ENCODE data around the gene API5. TPM values are rescaled to one million over a fixed set of nuclear protein-coding genes. Genes with fewer than 3 reads are reported as not detected.
A peak's percentile ranks its signal among the peaks of the same experiment; 100 is the strongest.

Gene API5
- total RNA-seq, 2 experiments from 2014 or later = 67.8 to 70.3 TPM

DNA sequence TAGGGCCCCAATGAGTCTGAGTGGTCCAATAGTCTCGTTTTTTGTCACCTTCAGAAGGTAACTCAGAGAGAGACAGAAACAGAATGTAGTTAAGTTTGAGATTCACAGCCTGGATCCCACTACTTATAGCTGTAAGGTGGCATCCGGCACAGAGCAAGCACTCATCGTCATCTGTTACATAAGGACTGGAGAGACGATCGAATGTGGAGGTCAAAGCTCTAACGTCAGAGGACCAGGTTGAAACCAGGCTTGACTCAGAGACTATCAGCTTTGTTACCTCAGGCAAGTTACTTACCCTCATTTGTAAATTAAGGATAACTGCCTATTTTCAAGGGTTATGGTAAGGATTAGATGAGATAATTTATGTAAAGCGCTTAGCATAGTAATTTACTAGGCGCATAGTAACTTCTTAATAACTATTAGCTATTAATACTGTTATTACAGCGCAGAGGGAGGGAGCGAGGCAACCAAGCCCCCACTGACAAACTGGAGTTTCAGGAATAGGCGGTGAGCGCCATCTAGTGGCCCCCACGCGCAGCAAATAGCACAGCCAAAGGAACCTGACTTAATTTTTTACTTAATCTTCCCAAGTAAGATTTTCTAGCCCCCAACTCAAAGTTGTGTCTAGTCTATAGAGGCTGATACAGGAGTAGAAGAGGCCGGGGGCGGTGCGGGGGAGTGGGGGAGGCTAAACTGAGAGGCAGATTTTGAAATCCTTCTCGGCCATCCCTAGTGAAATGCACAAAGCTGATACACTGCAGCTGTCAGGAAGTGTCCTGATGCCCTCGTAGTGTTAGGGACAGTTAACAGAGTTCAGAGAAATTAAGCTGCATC, 29.0 kb upstream of the API5 start:
- Histone ChIP-seq H3K36me3 (ENCODE audit: insufficient read depth, low read length) (no peaks in the 10 kb centered on the region), H3K27ac (ENCODE audit: low read depth in 1 of 2, low read length in 2 of 2) (no peak overlapping the region), H3K4me1 (ENCODE audit: insufficient read depth, low read length) (peaks cover 3% of the 10 kb centered on the region), H3K9me3 (ENCODE audit: control insufficient read depth in 1 of 2, insufficient read depth in 1 of 2, low read length in 2 of 2) (no peaks in the 10 kb centered on the region), H3K27me3 (ENCODE audit: control insufficient read depth in 1 of 2, insufficient read depth in 2 of 2, low read length in 2 of 2) (peaks cover 0 to 5% of the 10 kb centered on the region in 2 experiments), H3K4me3 (ENCODE audit: low read length) (no peak overlapping the region)
- H3K36me3 Mint-ChIP-seq (ENCODE audit: low read depth) = no peaks in the 10 kb centered on the region
- no peak overlapping the region for H3K4me3 Mint-ChIP-seq
- POLR2A ChIA-PET = no interaction called here
- no peak overlapping the region for H3K27ac Mint-ChIP-seq
- H3K27me3 Mint-ChIP-seq = peaks cover 48% of the 10 kb centered on the region
- CTCF ChIA-PET = interaction anchor here (1.0 to 1.8 kb wide), 4 partner anchors 12 to 29 kb away, joined by 3 to 6 read pairs (median 4); partner anchors contain the start of gene API5
- H3K4me1 Mint-ChIP-seq (ENCODE audit: low read depth) = no peaks in the 10 kb centered on the region
- intact Hi-C loops (cut with DNase I, micrococcal nuclease) = loop anchor here (5.0 kb wide), 2 partner anchors 1821 to 1826 kb away; partner anchors contain the start of gene LRRC4C (in 1 of the 2)
- ATAC-seq (ENCODE audit: poor library complexity) = peak; percentile 37
- peak; percentile 78 for TF ChIP-seq CTCF (IDR thresholded peaks at IDR 0.05)
- H3K9me3 Mint-ChIP-seq = no peaks in the 10 kb centered on the region
- DNase-seq = peak in 12 of 14 experiments; percentile 5 to 59 (median 22)

DNA sequence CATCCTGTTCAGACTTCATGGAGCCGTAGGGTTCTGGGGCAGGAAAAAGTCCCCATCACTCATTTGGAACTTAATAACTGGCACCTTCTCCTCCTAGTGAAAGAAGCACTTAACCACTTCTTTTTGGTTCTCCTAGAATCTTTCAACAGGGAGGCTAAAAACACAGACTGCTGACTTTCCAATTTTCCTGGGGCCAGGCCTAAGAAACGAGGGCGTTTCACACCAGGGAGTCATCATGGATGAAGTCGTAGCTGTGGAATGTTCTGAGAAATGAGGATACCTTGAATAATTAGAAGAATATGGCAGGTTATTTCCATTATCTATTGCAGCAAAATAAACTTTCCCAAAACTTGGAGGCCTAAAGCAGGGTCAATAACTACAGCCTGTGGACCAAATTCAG, 26.0 kb upstream of the API5 start:
- Mint-ChIP-seq H3K4me1 (ENCODE audit: low read depth) (no peaks in the 10 kb centered on the region), H3K27me3 (peaks cover 33% of the 10 kb centered on the region), H3K9me3 (no peaks in the 10 kb centered on the region), H3K4me3 (no peak overlapping the region), H3K36me3 (ENCODE audit: low read depth) (no peaks in the 10 kb centered on the region), H3K27ac (no peak overlapping the region)
- ATAC-seq (ENCODE audit: poor library complexity) = no peak
- ChIA-PET CTCF (no interaction called here), POLR2A (no interaction called here)
- Histone ChIP-seq H3K4me1 (ENCODE audit: insufficient read depth, low read length) (peaks cover 3% of the 10 kb centered on the region), H3K27me3 (ENCODE audit: control insufficient read depth in 1 of 2, insufficient read depth in 2 of 2, low read length in 2 of 2) (no peaks in the 10 kb centered on the region), H3K9me3 (ENCODE audit: control insufficient read depth in 1 of 2, insufficient read depth in 1 of 2, low read length in 2 of 2) (peaks cover 0 to 5% of the 10 kb centered on the region in 2 experiments), H3K27ac (ENCODE audit: low read depth in 1 of 2, low read length in 2 of 2) (no peak overlapping the region), H3K4me3 (ENCODE audit: low read length) (no peak overlapping the region), H3K36me3 (ENCODE audit: insufficient read depth, low read length) (no peaks in the 10 kb centered on the region)
- DNase-seq = no peak
- intact Hi-C loops (cut with DNase I, micrococcal nuclease) = no loop called here
- no peak for TF ChIP-seq CTCF (IDR thresholded peaks at IDR 0.05)

GRCh38 chr11:43289368-43289767, 22.4 kb upstream of the API5 start:
- TF ChIP-seq CTCF (IDR thresholded peaks at IDR 0.05) = no peak
- intact Hi-C loops (cut with DNase I, micrococcal nuclease) = no loop called here
- Mint-ChIP-seq H3K4me1 (ENCODE audit: low read depth) (no peaks in the 10 kb centered on the region), H3K27me3 (peaks cover 44% of the 10 kb centered on the region), H3K9me3 (peaks cover 7% of the 10 kb centered on the region), H3K4me3 (no peak overlapping the region), H3K27ac (no peak overlapping the region), H3K36me3 (ENCODE audit: low read depth) (no peaks in the 10 kb centered on the region)
- H3K27me3 ChIP-seq (ENCODE audit: control insufficient read depth in 1 of 2, insufficient read depth in 2 of 2, low read length in 2 of 2) = no peaks in the 10 kb centered on the region
- ATAC-seq (ENCODE audit: poor library complexity) (no peak), DNase-seq (no peak)
- H3K4me1 ChIP-seq (ENCODE audit: insufficient read depth, low read length) = no peaks in the 10 kb centered on the region
- no peak overlapping the region for H3K27ac ChIP-seq (ENCODE audit: low read depth in 1 of 2, low read length in 2 of 2)
- peaks cover 7 to 8% of the 10 kb centered on the region in 2 experiments for H3K9me3 ChIP-seq (ENCODE audit: control insufficient read depth in 1 of 2, insufficient read depth in 1 of 2, low read length in 2 of 2)
- POLR2A ChIA-PET = no interaction called here
- no peak overlapping the region for H3K4me3 ChIP-seq (ENCODE audit: low read length)
- CTCF ChIA-PET = no interaction called here
- no peaks in the 10 kb centered on the region for H3K36me3 ChIP-seq (ENCODE audit: insufficient read depth, low read length)
